GM12875 (cell line): ENCODE results near the gene TNIP1.

Experiments used
- H3K4me3 ChIP-seq: one replicate; pipeline ENCODE4 v1.5.1; 2011; ENCODE audit warnings: low read depth, low read length, control low read depth
- TF ChIP-seq, protein P1 (sequence below): IDR thresholded peaks from 2 replicates; pipeline ENCODE4 v1.5.1; 2011; ENCODE audit warnings: low read depth, mild to moderate bottlenecking, control low read depth, inconsistent platforms, low read length, moderate library complexity, borderline replicate concordance; ENCODE audit not compliant: insufficient read depth

The TNIP1 gene

GRCh38 chr5:151066920-151067319 lies 13.9 kb downstream of the TNIP1 start:
- TF ChIP-seq, protein P1, sequence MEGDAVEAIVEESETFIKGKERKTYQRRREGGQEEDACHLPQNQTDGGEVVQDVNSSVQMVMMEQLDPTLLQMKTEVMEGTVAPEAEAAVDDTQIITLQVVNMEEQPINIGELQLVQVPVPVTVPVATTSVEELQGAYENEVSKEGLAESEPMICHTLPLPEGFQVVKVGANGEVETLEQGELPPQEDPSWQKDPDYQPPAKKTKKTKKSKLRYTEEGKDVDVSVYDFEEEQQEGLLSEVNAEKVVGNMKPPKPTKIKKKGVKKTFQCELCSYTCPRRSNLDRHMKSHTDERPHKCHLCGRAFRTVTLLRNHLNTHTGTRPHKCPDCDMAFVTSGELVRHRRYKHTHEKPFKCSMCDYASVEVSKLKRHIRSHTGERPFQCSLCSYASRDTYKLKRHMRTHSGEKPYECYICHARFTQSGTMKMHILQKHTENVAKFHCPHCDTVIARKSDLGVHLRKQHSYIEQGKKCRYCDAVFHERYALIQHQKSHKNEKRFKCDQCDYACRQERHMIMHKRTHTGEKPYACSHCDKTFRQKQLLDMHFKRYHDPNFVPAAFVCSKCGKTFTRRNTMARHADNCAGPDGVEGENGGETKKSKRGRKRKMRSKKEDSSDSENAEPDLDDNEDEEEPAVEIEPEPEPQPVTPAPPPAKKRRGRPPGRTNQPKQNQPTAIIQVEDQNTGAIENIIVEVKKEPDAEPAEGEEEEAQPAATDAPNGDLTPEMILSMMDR = no peak

GRCh38 chr5:151065609-151066008 lies 15.2 kb downstream of the TNIP1 start:
- TF ChIP-seq, protein P1 = no peak
- H3K4me3 ChIP-seq = no peak overlapping the region

More at GRCh38 chr5:151066920-151067319, 13.9 kb downstream of the TNIP1 start:
- H3K4me3 ChIP-seq = no peak overlapping the region

- no peak overlapping the region for H3K4me3 ChIP-seq
- TF ChIP-seq, protein P1 = no peak
Measured at GRCh38 chr5:151064916-151065499, 15.8 kb downstream of the TNIP1 start.

DNA sequence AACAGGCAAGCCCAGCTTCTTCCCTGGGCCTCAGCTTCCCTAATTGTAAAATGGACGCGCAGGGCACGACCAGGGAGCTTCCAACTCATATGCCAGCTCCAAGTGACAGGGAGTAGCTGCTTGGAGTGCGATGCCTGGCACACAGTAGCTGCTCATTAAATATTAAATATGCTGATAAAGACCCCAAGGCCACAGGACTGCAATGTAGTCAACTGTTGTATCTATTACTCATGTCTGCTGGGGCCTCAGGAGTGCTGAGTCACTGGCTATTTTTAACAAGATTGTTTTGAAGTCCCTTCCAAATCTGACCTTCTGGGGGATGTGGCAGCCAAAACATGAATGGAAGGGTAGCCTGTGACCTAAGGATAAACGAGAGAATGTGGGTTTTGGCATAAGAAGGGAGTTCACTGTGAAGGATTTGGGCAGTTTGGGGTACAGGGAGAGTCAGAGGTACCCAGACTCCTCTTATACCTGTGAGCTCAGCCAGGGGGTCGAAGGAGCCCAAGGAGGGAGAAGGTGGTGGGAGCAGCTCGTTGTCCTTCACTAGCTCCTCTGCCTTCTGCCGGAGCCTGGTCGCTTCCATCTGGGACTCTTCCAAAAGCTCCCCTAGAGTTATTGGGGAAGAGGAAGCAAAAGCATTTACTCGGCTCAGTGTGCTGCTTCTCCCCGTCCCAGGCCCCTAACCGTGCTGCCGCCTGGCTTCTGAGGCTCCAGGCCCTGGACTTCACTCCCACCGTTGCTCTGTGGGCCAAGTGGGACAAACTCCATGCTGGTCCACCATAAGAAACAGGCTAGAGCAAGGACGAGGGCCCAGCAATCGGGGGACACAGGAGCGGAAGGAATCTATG lies 17.5 kb downstream of the TNIP1 start:
- no peak overlapping the region for H3K4me3 ChIP-seq
- TF ChIP-seq, protein P1 = no peak

GRCh38 chr5:151062405-151063141 lies 18.3 kb downstream of the TNIP1 start:
- H3K4me3 ChIP-seq = no peak overlapping the region
- TF ChIP-seq, protein P1 = no peak

DNA sequence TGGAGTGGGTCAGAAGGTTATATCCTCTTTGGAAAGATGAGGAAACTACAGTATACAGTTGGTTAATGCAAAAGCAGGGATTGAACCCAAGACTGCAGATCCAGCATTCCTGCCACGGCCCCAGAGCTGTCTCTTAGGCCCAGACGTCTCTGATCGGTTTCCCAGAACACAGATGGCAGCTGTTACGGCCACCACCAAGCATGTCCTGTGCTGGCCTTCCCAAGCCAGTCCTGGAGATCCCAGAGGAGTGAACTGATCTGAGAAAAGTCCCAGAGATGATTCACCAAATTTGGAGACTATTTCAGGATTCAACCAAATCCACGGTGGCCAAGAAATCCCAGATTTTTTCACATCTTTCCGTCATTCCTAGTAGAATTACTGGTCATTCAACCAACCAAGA lies 20.1 kb downstream of the TNIP1 start:
- H3K4me3 ChIP-seq = no peak overlapping the region
- TF ChIP-seq, protein P1 = no peak
